D341Med (cell line): ENCODE data around the gene HMGCS1.
"Not testable (repeated sequence)": the region's sequence is repeated elsewhere in the genome, so short reads cannot be mapped to it uniquely, and the experiment has no call there.

Experiments used
- DNase-seq: peaks from one replicate; pipeline ENCODE4 v3.0.0; 2012; ENCODE audit warnings: low spot score

The HMGCS1 gene

GRCh38 chr5:43312076-43312661 lies 1.0 kb downstream of the HMGCS1 start:
- no peak for DNase-seq

- no peak for DNase-seq
Measured at GRCh38 chr5:43309637-43310036, 3.6 kb downstream of the HMGCS1 start.

DNA sequence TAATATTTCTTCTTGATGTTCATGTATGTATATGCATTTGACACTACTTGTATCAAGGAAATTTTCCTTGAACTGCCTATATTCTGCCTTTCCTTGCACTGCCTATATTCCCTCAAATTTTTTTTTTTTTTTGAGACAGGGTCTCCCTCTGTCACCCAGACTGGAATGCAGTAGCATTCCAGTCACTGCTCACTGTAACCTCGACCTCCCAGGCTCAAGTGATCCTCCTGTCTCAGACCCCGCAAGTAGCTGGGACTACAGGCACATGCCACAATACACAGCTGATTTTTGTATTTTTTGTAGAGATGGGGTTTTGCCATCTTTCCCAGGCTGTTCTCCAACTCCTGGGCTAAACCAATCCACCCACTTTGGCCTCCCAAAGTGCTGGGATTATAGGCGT lies 4.1 kb downstream of the HMGCS1 start:
- DNase-seq: no peak

DNA sequence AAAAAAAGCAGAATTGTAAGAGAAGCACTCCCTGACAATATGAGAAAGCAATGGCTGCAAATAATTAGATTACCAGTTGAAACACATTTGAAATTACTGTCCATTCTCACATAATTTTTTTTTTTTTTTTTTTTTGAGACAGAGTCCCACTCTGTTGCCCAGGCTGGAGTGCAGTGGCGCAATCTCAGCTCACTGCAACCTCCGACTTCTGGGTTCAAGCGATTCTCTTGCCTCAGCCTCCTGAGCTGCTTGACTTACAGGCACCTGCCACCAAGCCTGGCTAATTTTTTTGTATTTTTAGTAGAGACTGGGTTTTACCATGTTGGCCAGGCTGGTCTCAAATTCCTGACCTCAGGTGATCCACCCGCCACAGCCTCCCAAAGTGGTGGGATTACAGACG lies 6.3 kb downstream of the HMGCS1 start:
- not testable (repeated sequence) for DNase-seq

DNA sequence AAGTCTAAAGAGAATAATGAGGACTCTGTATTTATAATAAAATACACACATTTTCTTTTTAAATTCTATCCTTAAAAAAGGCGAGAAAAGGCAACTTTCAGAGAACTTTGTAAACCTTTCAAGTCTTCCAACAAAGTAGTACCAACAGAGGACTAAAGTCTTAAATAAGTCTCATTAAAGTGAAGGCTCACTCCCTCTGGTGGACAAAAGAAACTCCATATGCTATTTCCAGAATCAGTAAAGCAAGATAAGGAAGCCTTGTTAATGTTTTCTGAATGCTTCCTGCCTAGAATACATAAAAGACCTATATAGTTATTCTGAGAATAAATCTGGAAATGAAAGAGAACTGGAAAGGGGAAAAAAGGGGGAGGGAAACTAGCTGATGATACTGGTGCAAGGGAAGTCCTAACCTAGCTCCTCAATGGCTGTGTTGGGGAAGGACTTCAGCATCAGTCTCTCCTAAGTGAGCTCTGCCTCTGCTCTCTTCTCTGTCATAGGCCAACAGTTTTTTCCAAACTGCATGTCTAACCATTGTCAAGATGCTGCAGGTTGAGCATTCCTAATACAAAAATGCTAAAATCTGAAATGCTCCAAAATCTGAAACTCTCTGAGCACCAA lies 7.2 kb downstream of the HMGCS1 start:
- DNase-seq: no peak

GRCh38 chr5:43304525-43304924 lies 8.7 kb downstream of the HMGCS1 start:
- no peak for DNase-seq

DNA sequence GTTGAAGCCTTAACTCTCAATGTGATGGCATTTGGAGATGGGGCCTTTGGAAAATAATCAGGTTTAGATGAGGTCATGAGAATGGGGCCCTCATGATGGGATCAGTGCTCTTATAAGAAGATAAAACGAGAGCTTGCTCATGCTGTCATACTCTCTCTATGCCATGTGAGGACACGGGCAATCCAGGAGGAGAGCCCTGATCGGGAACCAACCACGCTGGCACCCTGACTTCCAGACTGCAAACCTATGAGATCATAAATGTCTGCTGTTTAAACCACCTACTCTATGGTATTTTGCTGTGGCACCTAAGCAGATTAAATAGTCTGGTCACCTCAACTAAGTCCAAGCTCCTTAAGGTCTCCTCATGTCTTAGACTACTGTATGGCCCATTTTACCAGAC lies 10.0 kb downstream of the HMGCS1 start:
- no peak for DNase-seq

GRCh38 chr5:43302481-43302880 lies 10.7 kb downstream of the HMGCS1 start:
- no peak for DNase-seq

- DNase-seq: no peak
Measured at GRCh38 chr5:43301653-43302091, 11.5 kb downstream of the HMGCS1 start.

GRCh38 chr5:43300112-43300511 lies 13.1 kb downstream of the HMGCS1 start:
- DNase-seq: no peak

DNA sequence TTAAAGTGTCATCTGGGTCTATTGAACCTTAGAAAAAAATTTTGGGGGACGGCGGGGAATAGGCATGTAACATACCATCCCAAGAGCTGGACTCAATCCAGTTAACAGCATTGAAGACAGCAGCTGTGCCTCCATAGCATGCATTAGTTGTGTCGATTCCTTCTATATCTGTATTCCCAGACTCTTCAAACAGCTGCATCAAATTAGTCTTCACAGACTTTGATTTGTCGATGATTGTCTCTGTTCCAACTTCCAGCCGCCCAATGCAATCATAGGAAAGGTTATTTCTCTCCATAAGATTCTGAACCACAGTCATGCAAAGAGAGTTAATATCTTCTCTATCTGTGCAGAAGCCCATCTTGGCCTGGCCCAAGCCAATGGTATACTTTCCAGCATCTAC lies 14.8 kb downstream of the HMGCS1 start:
- DNase-seq: no peak

- no peak for DNase-seq
Measured at GRCh38 chr5:43296835-43297234, 16.4 kb downstream of the HMGCS1 start.

GRCh38 chr5:43295202-43295601 lies 18.0 kb downstream of the HMGCS1 start:
- no peak for DNase-seq

GRCh38 chr5:43294226-43294625 lies 19.0 kb downstream of the HMGCS1 start:
- no peak for DNase-seq

GRCh38 chr5:43290726-43291125 lies 22.5 kb downstream of the HMGCS1 start:
- no peak for DNase-seq

GRCh38 chr5:43288269-43288831 lies 24.9 kb downstream of the HMGCS1 start:
- no peak for DNase-seq

- no peak for DNase-seq
Measured at GRCh38 chr5:43287493-43287892, 25.7 kb downstream of the HMGCS1 start.

- no peak for DNase-seq
Measured at GRCh38 chr5:43286623-43287022, 26.6 kb downstream of the HMGCS1 start.

GRCh38 chr5:43281840-43282658 lies 31.2 kb downstream of the HMGCS1 start:
- DNase-seq: no peak

- DNase-seq: no peak
Measured at GRCh38 chr5:43279548-43280274, 33.5 kb downstream of the HMGCS1 start.

DNA sequence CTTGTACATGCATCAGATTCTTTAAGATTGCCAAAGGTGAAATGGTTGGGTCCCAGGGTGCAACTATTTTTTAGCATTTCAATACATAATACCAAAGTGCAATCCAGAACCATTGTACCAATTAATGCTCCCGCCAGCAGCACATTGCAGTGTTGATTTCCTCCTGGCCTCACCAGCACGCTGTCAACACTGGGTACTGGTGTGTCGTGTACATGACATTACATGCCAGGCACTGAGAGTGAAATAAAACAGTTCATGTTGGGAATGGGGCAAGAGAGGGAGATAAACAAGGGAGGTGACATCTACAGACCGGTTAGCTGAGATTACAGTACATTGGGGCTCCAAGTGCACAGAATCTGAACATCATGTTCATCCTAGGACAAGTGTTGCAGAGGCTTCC lies 37.8 kb downstream of the HMGCS1 start:
- no peak for DNase-seq

DNA sequence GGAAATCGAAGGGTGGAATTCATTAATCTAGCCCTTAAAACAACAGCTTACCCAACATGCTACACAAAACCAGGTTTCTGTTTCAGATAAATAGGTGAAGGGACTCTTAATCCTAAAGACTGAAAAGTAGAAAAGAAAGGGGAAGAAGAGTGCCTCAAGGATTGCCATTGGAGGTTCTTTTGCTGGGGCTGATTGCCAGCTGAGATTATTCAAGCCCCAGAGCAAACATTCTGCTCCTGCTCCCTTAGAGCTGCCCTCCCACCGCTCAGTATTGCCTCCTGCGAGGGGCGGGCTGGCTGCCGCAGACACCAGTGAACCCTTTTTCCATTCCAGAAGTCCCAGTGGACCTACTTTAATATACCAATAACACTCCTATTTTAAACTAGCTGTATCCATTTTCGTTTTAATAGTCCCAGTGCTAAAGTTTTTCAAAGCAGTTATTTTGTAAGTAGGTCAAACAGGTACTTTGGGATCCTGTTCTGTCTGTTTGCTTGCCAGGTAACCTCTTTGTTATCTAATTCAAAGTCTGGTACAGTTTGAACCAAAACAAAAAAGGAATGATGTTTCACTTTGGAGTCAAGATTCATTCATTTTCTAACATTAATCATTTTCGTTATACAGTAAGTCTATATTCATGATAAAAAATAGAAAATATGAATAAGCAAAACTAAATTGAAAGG lies 38.6 kb downstream of the HMGCS1 start:
- no peak for DNase-seq
